ENCODE data around the gene MUCL3. TPM values are rescaled to one million over a fixed set of nuclear protein-coding genes. Genes with fewer than 3 reads are reported as not detected.

Gene MUCL3
- total RNA-seq, 4 donors from 2014 or later, result 0.04 TPM; not detected in 3

- H3K27me3 ChIP-seq, result no peaks in the 10 kb centered on the region
- H3K4me3 ChIP-seq, result no peak overlapping the region
- no peaks in the 10 kb centered on the region for H3K9me3 ChIP-seq
- H3K36me3 ChIP-seq, result peaks cover 0 to 98% of the 10 kb centered on the region in 2 donors
- 80% methylated on average over 1 of the region's 8 CpGs; no CpG with 5 or more reads in 1 of the 2 donors for WGBS, 2 donors (ENCODE audit: low coverage in 1 of 2)
- no peak for TF ChIP-seq EP300 (IDR thresholded peaks at IDR 0.05)
- no peak for TF ChIP-seq CTCF (IDR thresholded peaks at IDR 0.05)
- TF ChIP-seq POLR2AphosphoS5 (IDR thresholded peaks at IDR 0.05), result no peak
- no peak for TF ChIP-seq POLR2A (IDR thresholded peaks at IDR 0.05)
- ATAC-seq, result no peak
- peaks cover 0 to 15% (median 0%) of the 10 kb centered on the region in 3 donors for H3K4me1 ChIP-seq
- H3K27ac ChIP-seq, result no peak overlapping the region
These were observed 47.1 kb upstream of the MUCL3 start for GRCh38 chr6:30893666-30894065.

GRCh38 chr6:30894381-30894780, 46.4 kb upstream of the MUCL3 start:
- TF ChIP-seq POLR2A (IDR thresholded peaks at IDR 0.05) (no peak), EP300 (IDR thresholded peaks at IDR 0.05) (no peak), POLR2AphosphoS5 (IDR thresholded peaks at IDR 0.05) (no peak), CTCF (IDR thresholded peaks at IDR 0.05) (no peak)
- H3K4me1 ChIP-seq, result peaks cover 0 to 10% (median 0%) of the 10 kb centered on the region in 3 donors
- no peak overlapping the region for H3K27ac ChIP-seq
- 90 to 92% methylated on average over 6 to 7 of the region's 12 CpGs for WGBS, 2 donors (ENCODE audit: low coverage in 1 of 2)
- no peak overlapping the region for H3K4me3 ChIP-seq
- peaks cover 0 to 98% of the 10 kb centered on the region in 2 donors for H3K36me3 ChIP-seq
- no peaks in the 10 kb centered on the region for H3K27me3 ChIP-seq
- ATAC-seq, result no peak
- no peaks in the 10 kb centered on the region for H3K9me3 ChIP-seq

GRCh38 chr6:30894935-30895334, 45.8 kb upstream of the MUCL3 start:
- TF ChIP-seq POLR2AphosphoS5 (IDR thresholded peaks at IDR 0.05), result no peak
- TF ChIP-seq EP300 (IDR thresholded peaks at IDR 0.05), result no peak
- no peak for TF ChIP-seq POLR2A (IDR thresholded peaks at IDR 0.05)
- TF ChIP-seq CTCF (IDR thresholded peaks at IDR 0.05), result no peak
- Histone ChIP-seq H3K9me3 (no peaks in the 10 kb centered on the region), H3K27me3 (no peaks in the 10 kb centered on the region), H3K36me3 (peaks cover 0 to 98% of the 10 kb centered on the region in 2 donors), H3K4me1 (peaks cover 0 to 8% (median 0%) of the 10 kb centered on the region in 3 donors), H3K27ac (no peak overlapping the region), H3K4me3 (no peak overlapping the region)
- ATAC-seq, result no peak
- WGBS, 2 donors (ENCODE audit: low coverage in 1 of 2), result 81 to 92% methylated on average over 2 to 3 of the region's 3 CpGs

- Histone ChIP-seq H3K4me1 (peaks cover 0 to 4% (median 0%) of the 10 kb centered on the region in 3 donors), H3K36me3 (peaks cover 0 to 95% of the 10 kb centered on the region in 2 donors), H3K9me3 (no peaks in the 10 kb centered on the region), H3K4me3 (no peak overlapping the region), H3K27me3 (no peaks in the 10 kb centered on the region), H3K27ac (no peak overlapping the region)
- no peak for ATAC-seq
- TF ChIP-seq POLR2A (IDR thresholded peaks at IDR 0.05) (no peak), POLR2AphosphoS5 (IDR thresholded peaks at IDR 0.05) (no peak), EP300 (IDR thresholded peaks at IDR 0.05) (no peak), CTCF (IDR thresholded peaks at IDR 0.05) (no peak)
- WGBS, 2 donors (ENCODE audit: low coverage in 1 of 2), result 70% methylated on average over 8 of the region's 10 CpGs; no CpG with 5 or more reads in 1 of the 2 donors
These were observed 45.4 kb upstream of the MUCL3 start for GRCh38 chr6:30895343-30895742.

GRCh38 chr6:30896541-30896940, 44.2 kb upstream of the MUCL3 start:
- Histone ChIP-seq H3K4me1 (no peaks in the 10 kb centered on the region), H3K27ac (no peak overlapping the region), H3K9me3 (no peaks in the 10 kb centered on the region), H3K36me3 (peaks cover 0 to 85% of the 10 kb centered on the region in 2 donors), H3K4me3 (no peak overlapping the region), H3K27me3 (no peaks in the 10 kb centered on the region)
- WGBS, 2 donors (ENCODE audit: low coverage in 1 of 2), result no CpG with 5 or more reads among the region's 13 CpGs
- TF ChIP-seq POLR2AphosphoS5 (IDR thresholded peaks at IDR 0.05), result no peak
- no peak for TF ChIP-seq CTCF (IDR thresholded peaks at IDR 0.05)
- no peak for TF ChIP-seq EP300 (IDR thresholded peaks at IDR 0.05)
- TF ChIP-seq POLR2A (IDR thresholded peaks at IDR 0.05), result no peak
- no peak for ATAC-seq

All from gastroesophageal sphincter (tissue), 4 donors.